Liver (tissue), 3 donors: Measurements from ENCODE around the gene TGFBR3.

Experiments
- ATF3 ChIP-seq: IDR thresholded peaks from 2 replicates; pipeline ENCODE4 v1.6.1; 2016; ENCODE audit warnings: antibody characterized with exemption
- CTCF ChIP-seq: fragments of 150-350 bp; IDR thresholded peaks from 2 replicates; pipeline ENCODE4 v1.5.1; 2017; ENCODE audit warnings: improper control_type of control experiment, low read depth, low read length; ENCODE audit not compliant: missing input control
- EGR1 ChIP-seq, 2 donors: IDR thresholded peaks; 2 replicates each; pipeline ENCODE4 v1.6.1; 2016 to 2018; ENCODE audit warnings: antibody characterized with exemption in 2 of 2, low read depth in 2 of 2
- FOXA1 ChIP-seq: IDR thresholded peaks from 2 replicates; pipeline ENCODE4 v1.6.1; 2016; ENCODE audit warnings: antibody characterized with exemption
- GABPA ChIP-seq, 2 donors: IDR thresholded peaks in 1 of 2; conservative IDR thresholded peaks in 1 of 2; 2 replicates each; pipeline ENCODE4 v1.6.1; 2016; ENCODE audit warnings: antibody characterized with exemption in 2 of 2, mild to moderate bottlenecking in 1 of 2, moderate library complexity in 1 of 2
- JUND ChIP-seq, 2 donors: IDR thresholded peaks; 2 replicates each; pipeline ENCODE4 v1.6.1; 2016; ENCODE audit warnings: antibody characterized with exemption in 2 of 2
- MAX ChIP-seq: IDR thresholded peaks from 2 replicates; pipeline ENCODE4 v1.6.1; 2016; ENCODE audit warnings: antibody characterized with exemption
- RAD21 ChIP-seq, 2 donors: IDR thresholded peaks; 2 replicates each; pipeline ENCODE4 v1.6.1; 2016; ENCODE audit warnings: antibody characterized with exemption in 2 of 2, mild to moderate bottlenecking in 2 of 2
- REST ChIP-seq: IDR thresholded peaks from 2 replicates; pipeline ENCODE4 v1.6.1; 2016; ENCODE audit warnings: antibody characterized with exemption, mild to moderate bottlenecking
- RXRA ChIP-seq, 2 donors: IDR thresholded peaks; 2 replicates each; pipeline ENCODE4 v1.6.1; 2017 to 2018; ENCODE audit warnings: antibody characterized with exemption in 2 of 2, mild to moderate bottlenecking in 1 of 2
- SP1 ChIP-seq: IDR thresholded peaks from 2 replicates; pipeline ENCODE4 v1.6.1; 2018; ENCODE audit warnings: antibody characterized with exemption, mild to moderate bottlenecking
- TAF1 ChIP-seq: conservative IDR thresholded peaks from 2 replicates; pipeline ENCODE4 v1.6.1; 2016; ENCODE audit warnings: antibody characterized with exemption, mild to moderate bottlenecking
- YY1 ChIP-seq: IDR thresholded peaks from 2 replicates; pipeline ENCODE4 v1.6.1; 2016; ENCODE audit warnings: antibody characterized with exemption, mild to moderate bottlenecking
- ZBTB33 ChIP-seq: IDR thresholded peaks from 2 replicates; pipeline ENCODE4 v1.6.1; 2016; ENCODE audit warnings: antibody characterized with exemption
- donor health status: healthy.
- donor health status: healthy.

GRCh38 chr1:91685994-91686393, 200.0 kb downstream of the TGFBR3 start:
- TF ChIP-seq CTCF (no peak), TAF1 (no peak), ZBTB33 (no peak), SP1 (no peak), JUND (IDR thresholded peaks at IDR 0.05) (no peak), RAD21 (IDR thresholded peaks at IDR 0.05) (no peak), EGR1 (IDR thresholded peaks at IDR 0.05; ENCODE audit: low read depth in 2 of 2) (no peak), GABPA (IDR thresholded peaks at IDR 0.05 in 1 of 2, conservative IDR thresholded peaks at IDR 0.05 in 1 of 2) (no peak), RXRA (IDR thresholded peaks at IDR 0.05) (no peak), MAX (no peak), REST (no peak), FOXA1 (no peak), ATF3 (no peak), YY1 (no peak)
